Peyer's patch (tissue), 4 donors: ENCODE measurements around the gene FARP1. TPM values are rescaled to one million over a fixed set of nuclear protein-coding genes. Genes with fewer than 3 reads are reported as not detected.

ENCODE experiments used
- DNase-seq, 3 donors: peaks; one replicate each; pipeline ENCODE4 v3.0.0-alpha.2; 2017 to 2019
- H3K27ac ChIP-seq, 4 donors: fragments of 200-600 bp; sonication (generic); one replicate each; pipeline ENCODE4 v1.5.1; 2016 to 2019
- H3K27me3 ChIP-seq, 2 donors: fragments of 200-600 bp; sonication (generic); one replicate each; pipeline ENCODE4 v1.5.1; 2019
- H3K36me3 ChIP-seq, 3 donors: fragments of 200-600 bp; sonication (generic); one replicate each; pipeline ENCODE4 v1.5.1; 2016 to 2019
- H3K4me1 ChIP-seq, 4 donors: fragments of 200-600 bp; sonication (generic); one replicate each; pipeline ENCODE4 v1.5.1; 2016 to 2019
- H3K4me3 ChIP-seq, 4 donors: fragments of 200-600 bp; sonication (generic); 1 replicate in 3 of 4; 2 replicates in 1 of 4; pipeline ENCODE4 v1.5.1; 2016 to 2019; ENCODE audit warnings: mild to moderate bottlenecking in 1 of 4
- H3K9me3 ChIP-seq, 4 donors: fragments of 200-600 bp; sonication (generic); one replicate each; pipeline ENCODE4 v1.5.1; 2016 to 2019; ENCODE audit warnings: mild to moderate bottlenecking in 1 of 4
- POLR2A ChIP-seq, 2 donors: fragments of 450-650 bp; IDR thresholded peaks; one replicate each; pipeline ENCODE4 v1.5.1; 2017; ENCODE audit warnings: antibody characterized with exemption in 2 of 2, mild to moderate bottlenecking in 2 of 2, moderate library complexity in 2 of 2
- total RNA-seq, 4 donors: library from RNA; depleted of rRNA; stranded (reverse); fragments of >200 nt; gene quantifications; one replicate each; pipeline ENCODE4 v1.1.0, GENCODE V29; 2016
- TF ChIP-seq, protein P1 (sequence below), 6 experiments: fragments of 450-650 bp in 4 of 6; fragments of 200-600 bp in 2 of 6; sonication (generic) in 1 of 6; IDR thresholded peaks; one replicate each; pipeline ENCODE4 v1.5.1; 2017 to 2019; ENCODE audit warnings: antibody characterized with exemption in 6 of 6, mild to moderate bottlenecking in 3 of 6, moderate library complexity in 1 of 6

Gene FARP1
- total RNA-seq, 4 donors from 2014 or later = 10.6 to 61.1 (median 14.9) TPM

DNA sequence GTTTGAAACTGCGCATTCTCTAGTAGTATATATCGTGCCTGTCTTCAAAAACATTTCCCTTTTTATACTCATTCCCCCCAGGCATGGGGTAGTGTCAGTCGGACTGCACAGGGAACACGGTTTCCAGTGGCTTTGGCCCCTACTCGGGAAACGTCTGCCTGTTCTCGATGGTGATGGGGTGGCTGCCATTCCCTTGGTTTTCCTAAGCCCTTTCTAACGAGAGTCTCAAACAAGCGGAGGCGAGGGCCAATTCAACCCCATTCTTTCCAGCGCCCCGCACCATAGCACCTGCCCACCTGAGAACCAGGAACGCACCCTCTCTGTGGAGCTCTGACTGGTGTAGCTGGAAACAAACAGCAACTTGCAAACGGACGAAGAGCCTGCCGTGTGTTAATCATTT is 306.4 kb downstream of the FARP1 start:
- Histone ChIP-seq H3K9me3 (no peaks in the 10 kb centered on the region), H3K4me1 (peaks cover 0 to 22% (median 5%) of the 10 kb centered on the region in 4 donors), H3K36me3 (peaks cover 0 to 60% (median 4%) of the 10 kb centered on the region in 3 donors), H3K27ac (peak overlapping the region in 2 of 4 donors; percentile 22 to 64), H3K27me3 (no peaks in the 10 kb centered on the region), H3K4me3 (no peak overlapping the region)
- TF ChIP-seq POLR2A (IDR thresholded peaks at IDR 0.05) = no peak
- TF ChIP-seq, protein P1, sequence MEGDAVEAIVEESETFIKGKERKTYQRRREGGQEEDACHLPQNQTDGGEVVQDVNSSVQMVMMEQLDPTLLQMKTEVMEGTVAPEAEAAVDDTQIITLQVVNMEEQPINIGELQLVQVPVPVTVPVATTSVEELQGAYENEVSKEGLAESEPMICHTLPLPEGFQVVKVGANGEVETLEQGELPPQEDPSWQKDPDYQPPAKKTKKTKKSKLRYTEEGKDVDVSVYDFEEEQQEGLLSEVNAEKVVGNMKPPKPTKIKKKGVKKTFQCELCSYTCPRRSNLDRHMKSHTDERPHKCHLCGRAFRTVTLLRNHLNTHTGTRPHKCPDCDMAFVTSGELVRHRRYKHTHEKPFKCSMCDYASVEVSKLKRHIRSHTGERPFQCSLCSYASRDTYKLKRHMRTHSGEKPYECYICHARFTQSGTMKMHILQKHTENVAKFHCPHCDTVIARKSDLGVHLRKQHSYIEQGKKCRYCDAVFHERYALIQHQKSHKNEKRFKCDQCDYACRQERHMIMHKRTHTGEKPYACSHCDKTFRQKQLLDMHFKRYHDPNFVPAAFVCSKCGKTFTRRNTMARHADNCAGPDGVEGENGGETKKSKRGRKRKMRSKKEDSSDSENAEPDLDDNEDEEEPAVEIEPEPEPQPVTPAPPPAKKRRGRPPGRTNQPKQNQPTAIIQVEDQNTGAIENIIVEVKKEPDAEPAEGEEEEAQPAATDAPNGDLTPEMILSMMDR (IDR thresholded peaks at IDR 0.05) = no peak
- DNase-seq = no peak

DNA sequence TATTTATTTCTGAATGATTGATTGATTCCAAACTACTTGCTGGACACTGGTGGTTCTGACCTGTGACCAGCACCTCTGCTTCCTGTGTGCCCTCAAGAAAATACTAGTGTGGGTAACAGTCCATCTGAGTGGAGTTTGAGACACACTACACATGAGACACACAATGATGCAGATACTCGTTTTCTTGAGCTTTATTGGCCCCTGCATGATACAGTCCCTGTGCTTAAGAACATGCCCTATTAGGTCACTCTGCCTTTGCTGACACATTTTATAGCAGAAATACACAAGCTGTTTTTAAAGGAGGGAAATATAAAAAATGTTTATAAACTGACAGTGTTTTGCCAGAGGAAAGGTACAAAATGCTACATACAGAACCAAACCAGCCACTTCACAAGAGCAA is 307.1 kb downstream of the FARP1 start:
- Histone ChIP-seq H3K27me3 (no peaks in the 10 kb centered on the region), H3K4me1 (peaks cover 0 to 21% (median 5%) of the 10 kb centered on the region in 4 donors), H3K27ac (peak overlapping the region in 2 of 4 donors; percentile 50 to 64), H3K36me3 (peaks cover 0 to 66% (median 4%) of the 10 kb centered on the region in 3 donors), H3K9me3 (no peaks in the 10 kb centered on the region), H3K4me3 (no peak overlapping the region)
- no peak for DNase-seq
- no peak for TF ChIP-seq POLR2A (IDR thresholded peaks at IDR 0.05)
- TF ChIP-seq, protein P1 (IDR thresholded peaks at IDR 0.05) = no peak

DNA sequence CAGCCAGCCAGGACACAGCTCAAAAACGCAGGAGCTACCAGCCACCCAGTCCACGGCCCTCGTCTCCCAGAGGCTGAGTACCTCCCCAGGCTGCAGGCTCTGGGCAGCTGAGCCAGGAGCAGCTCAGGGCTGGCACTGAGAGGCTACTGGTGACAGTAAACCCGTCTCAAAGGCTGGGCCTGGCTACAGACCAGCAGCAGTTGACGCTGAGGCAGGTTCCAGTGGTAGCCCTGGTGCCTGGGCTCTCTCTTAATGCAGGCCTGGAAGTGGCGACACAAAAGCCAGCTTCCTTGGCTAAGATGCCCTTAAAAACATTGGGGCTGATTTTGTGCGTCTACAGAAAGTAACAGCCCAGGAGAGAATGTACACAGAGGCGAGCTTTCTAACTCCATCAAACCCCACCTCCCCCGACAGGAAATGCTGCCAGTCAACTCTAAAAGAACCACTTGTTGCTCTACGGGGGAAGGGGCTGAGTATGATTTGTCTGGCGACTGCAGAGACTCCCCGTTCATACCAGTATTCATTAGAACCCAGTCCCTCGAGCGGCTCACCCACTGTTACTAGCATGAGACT is 307.7 kb downstream of the FARP1 start:
- Histone ChIP-seq H3K27me3 (no peaks in the 10 kb centered on the region), H3K27ac (peak overlapping the region in 3 of 4 donors; percentile 12 to 50 (median 27)), H3K9me3 (no peaks in the 10 kb centered on the region), H3K36me3 (peaks cover 0 to 72% (median 4%) of the 10 kb centered on the region in 3 donors), H3K4me3 (no peak overlapping the region), H3K4me1 (peaks cover 0 to 16% (median 0%) of the 10 kb centered on the region in 4 donors)
- no peak for DNase-seq
- TF ChIP-seq, protein P1 (IDR thresholded peaks at IDR 0.05) = no peak
- no peak for TF ChIP-seq POLR2A (IDR thresholded peaks at IDR 0.05)

DNA sequence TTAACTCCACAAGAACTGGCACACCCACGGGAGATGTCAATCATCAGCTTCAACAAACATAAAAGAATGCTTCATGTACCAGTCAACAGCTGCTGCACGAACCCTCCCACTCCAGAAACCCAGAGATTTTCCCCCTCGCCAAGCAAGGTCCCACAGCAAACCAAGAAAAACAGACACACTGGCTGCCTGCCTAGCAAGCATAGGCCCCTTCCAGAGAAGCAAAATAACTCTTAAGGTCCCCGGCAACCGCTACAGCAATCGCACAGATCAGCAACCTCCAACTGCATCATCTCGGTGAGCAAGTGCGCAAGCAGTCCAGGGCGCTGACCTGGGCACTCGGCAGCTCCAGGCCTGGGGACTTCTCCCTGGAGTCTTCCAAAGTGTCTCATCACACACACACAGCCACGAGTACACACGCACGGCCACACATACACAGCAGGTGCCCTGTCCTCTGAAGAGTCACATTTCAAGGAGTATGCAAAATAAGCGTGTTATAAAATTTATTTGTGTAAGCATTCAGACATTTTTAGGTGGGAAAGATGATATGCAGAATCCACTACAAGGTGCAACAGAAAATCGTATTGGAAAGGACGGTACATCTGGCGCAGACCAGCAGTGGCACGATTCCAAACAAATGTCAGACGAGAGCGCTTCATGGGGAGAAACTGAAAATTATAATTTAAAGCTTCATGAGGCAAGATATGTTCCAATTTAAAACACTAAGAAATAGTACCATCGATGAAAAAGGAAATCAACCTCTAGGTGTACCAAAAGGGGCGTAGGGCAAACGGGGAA is 309.0 kb downstream of the FARP1 start:
- H3K27ac ChIP-seq = peak overlapping the region in 2 of 4 donors; percentile 2 to 50

More for the DNA sequence above, 309.0 kb downstream of the FARP1 start:
- no peaks in the 10 kb centered on the region for H3K9me3 ChIP-seq
- H3K36me3 ChIP-seq = peaks cover 0 to 80% (median 4%) of the 10 kb centered on the region in 3 donors
- H3K4me1 ChIP-seq = peaks cover 0 to 16% (median 0%) of the 10 kb centered on the region in 4 donors
- H3K27me3 ChIP-seq = no peaks in the 10 kb centered on the region
- TF ChIP-seq, protein P1 (IDR thresholded peaks at IDR 0.05) = no peak
- TF ChIP-seq POLR2A (IDR thresholded peaks at IDR 0.05) = no peak
- no peak overlapping the region for H3K4me3 ChIP-seq
- no peak for DNase-seq
